ENCODE results near the gene AKT3.

AKT3 gene

DNA sequence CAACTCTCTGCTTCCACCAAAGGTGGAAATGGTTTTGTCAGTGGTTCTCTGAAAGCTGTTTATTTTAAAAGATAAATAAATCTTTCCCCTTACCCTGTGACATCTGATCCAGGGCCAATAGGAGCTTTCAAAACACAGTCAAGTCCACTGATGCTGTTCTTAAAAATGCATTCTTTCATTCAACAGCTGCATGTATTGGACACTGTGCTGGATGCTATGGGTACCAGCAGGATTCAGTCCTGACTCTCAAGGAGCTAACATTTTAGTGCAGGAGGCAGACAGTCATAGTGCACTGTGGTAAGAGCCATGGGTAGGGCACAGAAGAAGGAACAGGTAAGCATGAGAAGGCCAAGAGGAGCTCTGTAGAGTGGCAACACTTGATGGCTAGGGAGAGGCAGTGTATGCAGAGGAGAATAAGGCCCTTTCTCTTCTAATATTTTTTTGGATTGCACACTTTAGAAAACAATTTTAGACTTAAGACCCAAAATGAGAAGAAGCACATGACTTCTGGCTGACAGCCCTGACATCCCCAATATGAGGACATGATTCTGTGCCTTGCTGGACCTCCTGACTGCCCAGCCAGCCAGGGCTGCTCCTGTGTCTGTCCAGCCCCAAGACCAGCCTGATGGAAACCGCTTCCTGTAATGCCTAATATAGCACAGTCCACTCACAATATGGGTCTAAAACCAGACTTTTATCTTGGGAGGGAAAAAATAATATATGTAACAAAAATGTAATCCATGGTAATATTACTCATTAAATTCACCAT lies 386.9 kb downstream of the AKT3 start:
- no peak overlapping the region for H3K4me3 ChIP-seq (ENCODE audit: low read depth, low read length)
- TF ChIP-seq, protein P1, sequence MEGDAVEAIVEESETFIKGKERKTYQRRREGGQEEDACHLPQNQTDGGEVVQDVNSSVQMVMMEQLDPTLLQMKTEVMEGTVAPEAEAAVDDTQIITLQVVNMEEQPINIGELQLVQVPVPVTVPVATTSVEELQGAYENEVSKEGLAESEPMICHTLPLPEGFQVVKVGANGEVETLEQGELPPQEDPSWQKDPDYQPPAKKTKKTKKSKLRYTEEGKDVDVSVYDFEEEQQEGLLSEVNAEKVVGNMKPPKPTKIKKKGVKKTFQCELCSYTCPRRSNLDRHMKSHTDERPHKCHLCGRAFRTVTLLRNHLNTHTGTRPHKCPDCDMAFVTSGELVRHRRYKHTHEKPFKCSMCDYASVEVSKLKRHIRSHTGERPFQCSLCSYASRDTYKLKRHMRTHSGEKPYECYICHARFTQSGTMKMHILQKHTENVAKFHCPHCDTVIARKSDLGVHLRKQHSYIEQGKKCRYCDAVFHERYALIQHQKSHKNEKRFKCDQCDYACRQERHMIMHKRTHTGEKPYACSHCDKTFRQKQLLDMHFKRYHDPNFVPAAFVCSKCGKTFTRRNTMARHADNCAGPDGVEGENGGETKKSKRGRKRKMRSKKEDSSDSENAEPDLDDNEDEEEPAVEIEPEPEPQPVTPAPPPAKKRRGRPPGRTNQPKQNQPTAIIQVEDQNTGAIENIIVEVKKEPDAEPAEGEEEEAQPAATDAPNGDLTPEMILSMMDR (IDR thresholded peaks at IDR 0.05; ENCODE audit: control insufficient read depth, extremely low read depth, insufficient read depth) = no peak
- no peak for DNase-seq (ENCODE audit: low read depth)

DNA sequence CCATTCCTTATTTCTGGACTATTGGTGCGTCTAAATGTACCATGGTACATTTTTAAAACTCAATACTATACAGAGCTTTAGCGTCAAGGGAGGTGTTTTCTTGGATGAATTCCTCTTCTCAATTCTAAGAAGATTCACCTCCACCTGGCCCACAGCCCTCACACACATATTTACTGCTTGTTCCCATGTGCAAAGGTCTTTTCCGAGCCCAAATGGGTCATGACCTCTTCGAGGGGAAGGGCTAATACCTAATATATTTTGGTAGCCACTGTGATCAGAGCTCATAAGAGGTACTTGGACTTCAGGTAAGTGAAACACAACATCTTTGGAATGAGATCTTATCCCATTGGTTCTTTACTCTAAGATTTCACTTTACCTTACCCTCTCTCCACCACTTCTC lies 388.3 kb downstream of the AKT3 start:
- H3K4me3 ChIP-seq (ENCODE audit: low read depth, low read length) = no peak overlapping the region
- TF ChIP-seq, protein P1 (IDR thresholded peaks at IDR 0.05; ENCODE audit: control insufficient read depth, extremely low read depth, insufficient read depth) = no peak
- DNase-seq (ENCODE audit: low read depth) = no peak

DNA sequence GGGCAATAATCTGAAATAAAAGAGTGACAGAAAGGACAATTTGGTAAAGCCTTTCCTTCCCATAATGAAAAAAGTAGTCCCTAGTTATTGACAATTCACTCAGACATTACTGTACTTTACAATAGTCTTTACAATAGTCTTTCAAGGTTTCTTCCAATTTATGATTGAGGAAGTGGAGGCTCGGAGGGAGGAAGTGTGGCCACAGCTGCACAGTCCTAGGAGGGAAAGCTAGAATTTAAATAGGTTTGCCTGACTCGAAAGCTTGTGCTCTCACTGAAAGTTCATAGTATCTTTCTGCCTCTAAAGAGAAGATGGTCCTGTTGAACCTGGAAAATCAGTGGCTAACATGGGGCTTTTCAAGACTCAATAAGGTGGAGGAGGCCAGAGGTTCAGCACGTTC lies 391.0 kb downstream of the AKT3 start:
- DNase-seq (ENCODE audit: low read depth) = no peak
- TF ChIP-seq, protein P1 (IDR thresholded peaks at IDR 0.05; ENCODE audit: control insufficient read depth, extremely low read depth, insufficient read depth) = no peak
- no peak overlapping the region for H3K4me3 ChIP-seq (ENCODE audit: low read depth, low read length)

DNA sequence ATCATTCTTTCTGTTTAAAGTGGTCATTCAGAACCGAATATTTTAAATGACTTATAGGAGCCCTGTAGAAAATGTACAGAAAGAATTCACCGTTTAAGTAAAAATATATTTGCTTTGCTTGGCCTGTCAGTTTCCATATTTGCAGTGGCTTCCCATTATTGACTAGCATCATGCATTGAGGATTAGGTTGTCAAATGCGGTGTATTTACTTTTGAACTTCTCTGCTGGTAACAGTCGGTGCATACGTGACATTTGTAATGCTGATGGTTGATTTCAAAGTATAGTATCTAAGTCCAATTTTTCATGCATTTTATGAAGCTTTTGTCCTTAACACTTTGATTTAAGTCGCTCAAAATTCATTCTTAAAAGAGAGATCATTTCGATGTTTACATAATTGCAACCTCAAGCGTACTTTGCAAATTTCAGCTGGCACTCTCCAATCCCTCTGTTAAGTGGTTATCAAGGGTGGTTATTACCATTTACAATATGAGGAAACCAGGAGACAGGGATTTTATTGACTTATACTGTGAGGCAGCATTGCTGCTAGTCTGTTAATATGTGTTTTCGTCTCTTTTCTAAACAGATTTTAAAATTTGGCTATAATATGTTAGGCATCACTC lies 392.6 kb downstream of the AKT3 start:
- no peak for DNase-seq (ENCODE audit: low read depth)
- TF ChIP-seq, protein P1 (IDR thresholded peaks at IDR 0.05; ENCODE audit: control insufficient read depth, extremely low read depth, insufficient read depth) = no peak
- H3K4me3 ChIP-seq (ENCODE audit: low read depth, low read length) = no peak overlapping the region

DNA sequence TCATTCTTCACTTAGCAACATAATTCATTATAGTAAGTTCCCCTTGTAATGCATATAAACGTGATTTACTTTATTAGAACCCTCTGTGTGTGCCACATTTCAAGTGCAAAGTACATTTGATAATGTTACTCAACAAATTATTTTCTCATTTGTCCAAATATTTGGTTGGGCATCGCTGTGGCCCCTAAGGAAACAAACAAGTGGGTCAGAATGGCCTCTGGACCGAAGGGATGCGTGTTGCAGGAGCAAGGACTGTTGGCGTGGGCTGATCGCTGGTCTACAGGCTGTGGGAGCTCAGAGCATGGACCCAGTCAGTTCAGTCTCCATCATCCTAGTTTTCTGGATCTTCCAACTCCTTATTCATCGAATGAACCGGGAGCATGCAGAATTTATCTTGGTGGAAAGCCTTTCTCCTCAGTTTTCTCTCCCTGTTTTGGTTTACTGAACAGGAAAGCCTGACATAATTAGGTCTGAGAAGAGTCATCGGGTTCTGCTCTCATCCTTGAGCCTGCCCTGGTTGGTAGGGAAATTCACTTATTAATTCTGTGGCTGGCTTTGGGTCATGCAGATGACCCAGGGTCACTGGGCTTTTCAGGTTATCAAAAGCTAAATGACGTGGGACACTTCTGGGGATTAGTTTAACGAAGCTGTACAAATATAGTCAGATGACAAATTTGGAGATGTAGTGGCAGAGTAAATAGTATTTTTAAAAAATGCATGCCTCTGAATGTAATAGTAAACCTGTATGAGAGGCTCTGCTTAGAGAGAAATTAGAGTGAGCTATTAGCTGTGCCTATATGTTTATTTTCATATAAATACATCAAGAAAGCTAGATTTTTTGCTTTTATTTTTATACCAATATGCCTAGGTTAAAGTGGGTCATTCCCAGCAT lies 394.0 kb downstream of the AKT3 start:
- DNase-seq (ENCODE audit: low read depth) = no peak
- TF ChIP-seq, protein P1 (IDR thresholded peaks at IDR 0.05; ENCODE audit: control insufficient read depth, extremely low read depth, insufficient read depth) = no peak
- H3K4me3 ChIP-seq (ENCODE audit: low read depth, low read length) = no peak overlapping the region

DNA sequence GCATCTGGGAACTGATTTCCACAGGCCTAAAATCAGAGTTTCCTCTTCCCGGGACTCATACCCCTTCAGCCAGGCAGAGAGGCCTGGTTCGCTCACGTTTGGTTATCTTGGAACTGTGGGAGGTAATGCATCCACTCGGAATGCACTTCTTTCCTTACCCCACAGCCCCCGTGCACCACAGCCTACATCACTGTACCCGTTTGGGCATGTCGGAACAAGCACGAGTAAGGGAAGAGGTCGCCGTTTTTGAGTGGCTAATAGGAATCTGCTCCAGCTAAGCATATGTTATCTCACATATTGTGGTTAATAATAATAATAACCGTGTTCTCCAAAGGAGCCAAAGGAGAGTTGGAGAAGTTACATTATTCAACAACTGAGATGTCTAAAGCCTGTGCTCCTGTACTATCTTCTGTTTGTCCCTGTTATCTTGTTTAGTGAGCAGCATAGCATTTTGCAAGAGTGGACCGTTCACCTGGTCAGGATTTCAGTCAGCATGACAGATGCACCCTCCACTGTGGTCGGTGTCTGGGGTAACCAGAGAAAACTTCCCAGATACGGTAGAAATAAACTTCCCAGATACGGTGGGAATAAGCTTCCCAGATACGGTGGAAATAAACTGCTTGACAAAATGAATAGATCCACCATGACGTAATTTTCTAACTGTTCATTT lies 395.6 kb downstream of the AKT3 start:
- H3K4me3 ChIP-seq (ENCODE audit: low read depth, low read length) = no peak overlapping the region
- no peak for DNase-seq (ENCODE audit: low read depth)
- TF ChIP-seq, protein P1 (IDR thresholded peaks at IDR 0.05; ENCODE audit: control insufficient read depth, extremely low read depth, insufficient read depth) = no peak
